ENCODE measurements around the gene KPNA5. TPM values are rescaled to one million over a fixed set of nuclear protein-coding genes. Genes with fewer than 3 reads are reported as not detected.
"Not testable (repeated sequence)": the region's sequence is repeated elsewhere in the genome, so short reads cannot be mapped to it uniquely, and the experiment has no call there.

The KPNA5 gene
- total RNA-seq, 1 donor from 2014 or later = 6.0 TPM

DNA sequence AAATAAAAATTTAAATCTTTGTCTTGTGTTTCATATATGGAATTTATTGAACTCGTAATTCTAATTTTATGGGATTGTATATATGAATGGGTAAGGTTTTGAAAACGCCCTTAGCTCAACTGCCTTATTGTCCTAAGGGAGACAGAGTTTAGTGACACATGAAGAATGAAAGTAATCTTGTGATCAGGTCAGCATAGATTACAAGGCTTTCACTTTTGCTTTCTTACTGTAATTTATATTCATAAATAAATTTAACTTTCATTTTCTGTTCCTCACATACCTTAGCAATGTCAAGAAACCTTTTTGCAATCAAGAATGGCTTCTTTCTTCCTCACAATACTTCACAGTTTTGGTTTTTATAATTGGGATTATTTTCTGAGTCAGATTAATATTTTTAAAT is 14.4 kb downstream of the KPNA5 start:
- no peak for DNase-seq (ENCODE audit: extremely low read depth, low read depth, low spot score)

DNA sequence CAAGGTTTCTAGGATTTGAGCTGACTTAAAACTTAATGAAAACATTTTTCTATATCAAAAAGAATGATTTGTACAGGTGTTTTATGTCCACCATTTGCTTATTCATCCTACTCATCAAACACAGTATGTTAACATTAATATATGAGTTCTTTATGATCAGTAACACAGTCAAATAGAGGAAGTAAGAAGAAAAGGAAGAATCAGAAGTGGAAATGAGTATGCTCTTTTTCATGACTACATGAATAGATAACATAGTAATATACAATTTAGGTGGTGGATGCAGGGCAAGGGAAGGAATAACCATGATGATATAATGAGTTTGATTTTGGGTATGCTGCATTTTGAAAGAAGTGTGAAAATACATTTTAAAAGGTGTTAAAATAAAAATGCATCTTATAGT is 16.5 kb downstream of the KPNA5 start:
- DNase-seq (ENCODE audit: extremely low read depth, low read depth, low spot score) = no peak

DNA sequence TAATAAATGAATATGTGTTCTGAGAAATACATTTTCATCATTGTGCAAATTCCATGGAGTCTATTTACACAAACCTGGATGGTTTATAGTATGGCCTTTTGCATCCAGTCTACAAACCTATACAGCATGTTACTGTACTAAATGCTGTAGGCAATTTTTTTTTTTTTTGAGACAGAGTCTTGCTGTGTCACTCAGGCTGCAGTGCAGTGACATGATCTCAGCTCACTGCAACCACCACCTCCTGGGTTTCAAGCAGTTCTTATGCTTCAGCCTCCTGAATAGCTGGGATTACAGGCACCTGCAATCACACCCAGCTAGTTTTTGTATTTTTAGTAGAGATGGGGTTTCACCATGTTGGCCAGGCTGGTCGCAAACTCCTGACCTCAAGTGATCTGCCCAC is 22.9 kb downstream of the KPNA5 start:
- DNase-seq (ENCODE audit: extremely low read depth, low read depth, low spot score) = not testable (repeated sequence)

DNA sequence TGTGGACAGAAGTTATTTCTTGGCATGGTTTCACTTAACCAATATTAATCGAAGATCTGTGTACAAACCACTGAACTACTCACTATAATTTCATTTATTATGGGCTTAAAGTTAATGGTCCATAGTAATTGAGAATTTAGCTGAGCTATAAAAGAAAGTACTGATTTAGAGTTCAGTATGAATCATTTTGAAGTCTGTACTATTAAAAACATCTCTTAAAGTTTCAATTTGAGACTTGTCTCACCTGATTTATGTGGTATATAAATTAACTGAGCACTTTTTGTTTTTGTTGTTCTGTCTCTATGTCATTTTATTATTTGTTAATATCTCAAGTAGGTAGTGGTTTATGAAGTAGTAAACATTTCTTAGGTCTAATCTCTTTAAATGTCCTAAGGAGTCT is 24.9 kb downstream of the KPNA5 start:
- no peak for DNase-seq (ENCODE audit: extremely low read depth, low read depth, low spot score)

DNA sequence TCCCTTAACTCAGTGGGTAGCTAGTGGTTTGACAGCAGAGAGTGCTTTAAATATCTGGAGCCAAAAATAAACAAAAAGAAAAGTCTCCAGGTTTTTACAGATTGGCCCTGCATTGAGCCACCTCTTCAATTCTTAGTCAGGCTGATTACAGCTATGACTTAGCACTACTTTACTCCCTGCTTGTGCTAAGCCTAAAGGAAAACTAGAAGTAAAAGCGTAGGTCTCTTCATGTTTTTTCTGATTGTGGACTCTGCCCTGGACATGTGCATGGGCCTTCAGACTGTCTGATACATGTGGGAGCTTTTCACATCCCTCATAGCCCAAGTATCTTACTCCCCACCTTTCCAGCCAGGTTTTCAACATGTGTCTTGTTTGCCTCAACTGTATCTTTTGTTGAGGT is 33.3 kb downstream of the KPNA5 start:
- DNase-seq (ENCODE audit: extremely low read depth, low read depth, low spot score) = no peak

DNA sequence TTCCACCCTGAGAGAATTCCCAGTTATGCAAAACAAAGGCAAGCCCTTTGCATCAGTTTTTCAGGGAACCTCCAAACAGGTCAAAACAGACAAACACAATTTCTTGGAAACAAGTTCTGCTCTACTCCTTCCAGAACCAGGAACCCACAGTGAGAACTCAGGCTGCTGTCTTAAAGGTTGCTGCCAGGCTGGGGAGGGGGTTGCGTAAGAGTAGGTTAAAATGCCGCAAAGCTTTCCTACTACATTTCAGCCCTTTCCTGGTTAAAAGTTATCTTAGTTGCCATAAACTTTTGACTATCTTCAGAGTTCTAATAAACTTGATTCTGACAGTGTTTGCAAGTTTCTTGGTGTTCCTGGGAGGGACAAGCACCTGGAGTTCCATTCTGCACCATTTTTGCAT is 33.8 kb downstream of the KPNA5 start:
- DNase-seq (ENCODE audit: extremely low read depth, low read depth, low spot score) = no peak

DNA sequence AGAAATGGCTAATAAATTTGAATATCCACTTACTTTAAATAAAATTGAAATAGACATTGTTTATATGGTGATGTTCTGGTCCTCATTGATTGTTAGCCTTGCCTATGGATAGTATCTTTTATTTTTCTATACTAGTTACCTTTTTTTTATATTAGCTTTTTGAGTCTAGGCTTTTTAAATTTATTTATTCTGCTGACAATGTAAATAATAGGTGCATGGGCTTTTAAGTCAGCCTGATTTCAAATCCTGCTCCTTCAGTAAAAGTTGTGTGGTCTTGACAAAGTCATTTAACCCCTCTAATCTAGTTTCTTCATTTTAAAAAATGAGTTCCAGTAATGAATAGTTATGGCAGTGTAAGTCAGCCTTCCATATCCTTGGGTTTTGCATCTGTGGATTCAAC is 45.9 kb downstream of the KPNA5 start:
- DNase-seq (ENCODE audit: extremely low read depth, low read depth, low spot score) = no peak

DNA sequence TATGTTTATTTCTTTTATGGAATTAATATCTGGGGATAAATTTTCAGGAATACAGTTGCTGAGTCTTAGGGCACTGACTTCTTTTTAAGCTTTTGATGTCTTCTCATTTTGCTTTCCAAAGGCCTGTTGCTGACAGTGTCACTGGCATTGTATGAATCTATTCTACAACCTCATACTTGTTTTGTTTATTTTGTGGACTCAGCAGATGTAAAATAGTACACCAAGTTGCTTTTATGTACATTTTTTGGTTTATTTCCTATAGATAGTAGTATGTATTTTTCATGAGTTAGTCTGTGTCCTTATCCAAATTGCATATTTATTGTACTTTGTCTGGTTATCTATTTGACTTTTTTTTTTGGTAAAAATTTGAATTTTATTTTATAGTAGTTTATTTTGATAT is 49.5 kb downstream of the KPNA5 start:
- DNase-seq (ENCODE audit: extremely low read depth, low read depth, low spot score) = no peak

DNA sequence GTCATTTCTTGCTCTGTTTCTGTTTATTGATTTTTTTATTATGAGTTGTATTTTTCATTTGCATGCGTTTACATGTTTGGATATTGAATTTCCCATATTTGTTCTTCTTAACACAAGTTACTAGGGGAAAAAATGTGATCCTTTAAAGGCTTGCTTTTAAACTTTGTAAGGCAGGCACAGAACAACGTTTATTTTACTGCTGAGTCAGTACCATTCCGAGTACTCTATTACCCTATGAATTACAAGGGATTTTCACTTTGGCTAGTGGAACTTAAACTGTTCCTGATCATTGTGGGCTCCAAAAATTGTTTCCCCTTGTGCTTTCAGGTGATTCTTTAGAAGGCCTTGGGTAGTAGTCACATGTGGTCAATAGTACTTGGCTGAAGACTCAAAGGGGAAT is 56.0 kb downstream of the KPNA5 start:
- no peak for DNase-seq (ENCODE audit: extremely low read depth, low read depth, low spot score)

DNA sequence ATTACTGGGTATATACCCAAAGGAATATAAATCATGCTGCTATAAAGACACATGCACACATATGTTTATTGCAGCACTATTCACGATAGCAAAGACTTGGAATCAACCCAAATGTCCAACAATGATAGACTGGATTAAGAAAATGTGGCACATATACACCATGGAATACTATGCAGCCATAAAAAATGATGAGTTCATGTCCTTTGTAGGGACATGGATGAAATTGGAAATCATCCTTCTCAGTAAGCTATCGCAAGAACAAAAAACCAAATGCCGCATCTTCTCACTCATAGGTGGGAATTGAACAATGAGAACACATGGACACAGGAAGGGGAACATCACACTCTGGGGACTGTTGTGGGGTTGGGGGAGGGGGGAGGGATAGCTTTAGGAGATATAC is 59.5 kb downstream of the KPNA5 start:
- not testable (repeated sequence) for DNase-seq (ENCODE audit: extremely low read depth, low read depth, low spot score)

DNA sequence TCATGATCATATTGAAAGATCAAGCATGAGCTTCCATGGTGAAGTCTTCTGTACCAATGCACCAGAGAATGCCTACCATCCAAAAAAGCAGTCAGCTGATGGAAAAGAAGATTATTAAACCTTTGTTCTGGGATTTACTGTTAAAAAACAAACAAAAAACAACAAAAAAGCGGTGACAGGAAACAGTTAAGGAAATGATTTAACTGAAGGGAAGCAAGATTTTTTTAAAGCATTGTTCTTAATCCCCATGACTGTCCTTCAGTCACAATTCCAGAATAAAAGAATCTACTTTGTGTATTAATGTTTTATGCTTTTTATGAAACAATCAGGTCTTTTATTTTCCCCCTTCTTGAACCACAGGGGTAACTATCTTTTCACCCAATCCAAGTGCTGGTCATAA is 60.6 kb downstream of the KPNA5 start:
- DNase-seq (ENCODE audit: extremely low read depth, low read depth, low spot score) = peak; percentile 25

DNA sequence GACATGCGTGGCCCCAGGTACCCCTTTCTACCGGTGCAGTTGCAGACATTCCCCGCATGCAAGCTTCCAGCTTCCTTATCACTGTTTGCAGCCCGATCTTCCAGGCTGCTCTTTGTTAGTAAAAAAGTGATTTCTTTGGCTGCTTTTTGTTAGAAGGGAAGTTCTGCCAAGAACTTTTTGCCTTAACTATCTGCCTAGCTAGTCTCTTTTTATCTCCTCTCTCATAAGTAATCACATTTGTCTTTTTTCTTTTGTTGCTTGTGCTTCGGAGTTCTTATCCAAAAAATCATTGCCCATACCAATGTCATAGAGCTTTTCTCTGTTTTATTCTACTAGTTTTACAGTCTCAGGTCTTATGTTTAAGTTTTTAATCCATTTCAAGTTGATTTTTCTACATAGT is 64.2 kb downstream of the KPNA5 start:
- no peak for DNase-seq (ENCODE audit: extremely low read depth, low read depth, low spot score)

DNA sequence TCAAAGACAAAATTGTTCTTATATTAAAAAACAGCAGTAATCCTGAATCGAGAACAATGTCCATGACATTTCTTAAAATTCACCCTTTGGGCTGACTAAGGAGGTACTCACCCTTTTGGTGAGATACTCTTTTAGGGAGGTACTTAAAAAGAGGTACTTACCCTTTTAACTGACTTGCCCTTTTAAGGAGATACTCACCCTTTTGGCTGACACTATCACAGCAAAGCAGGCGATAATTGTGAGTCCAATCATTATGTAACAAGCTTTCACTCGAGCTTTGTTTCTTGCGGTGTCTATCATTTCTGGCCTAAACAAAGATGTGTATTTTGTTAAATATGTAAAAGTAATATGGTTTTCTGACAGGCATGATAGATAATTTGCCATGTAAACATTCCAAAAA is 80.8 kb downstream of the KPNA5 start:
- no peak for DNase-seq (ENCODE audit: extremely low read depth, low read depth, low spot score)

DNA sequence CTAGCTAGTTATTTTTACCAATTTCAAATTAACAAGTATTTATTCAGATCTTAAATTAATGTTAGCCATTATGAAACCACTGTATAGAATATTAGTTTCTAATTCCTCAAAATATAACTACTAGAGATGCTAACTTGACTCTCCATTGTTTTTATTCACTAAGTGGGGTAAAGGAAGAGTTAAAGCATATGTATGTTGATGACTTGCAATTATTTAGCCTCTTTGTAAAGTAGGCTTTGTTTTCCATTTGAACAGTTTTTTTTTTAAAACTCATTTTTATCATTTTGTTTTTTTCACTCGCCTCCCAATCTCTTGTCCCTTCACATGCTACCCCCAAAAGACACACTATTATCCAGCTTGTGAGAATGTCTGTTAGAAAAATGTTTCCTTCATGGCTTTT is 81.2 kb downstream of the KPNA5 start:
- no peak for DNase-seq (ENCODE audit: extremely low read depth, low read depth, low spot score)

DNA sequence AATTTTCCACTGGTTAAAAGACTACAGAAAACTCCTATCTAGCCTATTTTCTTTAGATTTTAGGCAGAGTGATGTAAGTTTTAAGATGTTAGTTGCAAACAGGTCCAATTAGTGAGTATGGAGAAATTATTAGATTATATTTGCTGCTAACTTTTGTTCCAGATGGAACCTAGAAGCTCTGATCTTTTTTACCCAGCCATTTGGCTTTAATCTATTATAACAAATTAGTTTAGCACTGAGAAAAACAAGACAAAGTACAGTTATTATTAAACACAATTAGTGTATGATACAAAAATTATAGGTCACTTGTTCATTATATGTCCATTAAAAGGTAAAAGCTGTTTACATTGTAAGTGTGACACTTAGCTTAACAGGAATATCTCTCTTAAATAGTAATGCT is 82.0 kb downstream of the KPNA5 start:
- no peak for DNase-seq (ENCODE audit: extremely low read depth, low read depth, low spot score)

DNA sequence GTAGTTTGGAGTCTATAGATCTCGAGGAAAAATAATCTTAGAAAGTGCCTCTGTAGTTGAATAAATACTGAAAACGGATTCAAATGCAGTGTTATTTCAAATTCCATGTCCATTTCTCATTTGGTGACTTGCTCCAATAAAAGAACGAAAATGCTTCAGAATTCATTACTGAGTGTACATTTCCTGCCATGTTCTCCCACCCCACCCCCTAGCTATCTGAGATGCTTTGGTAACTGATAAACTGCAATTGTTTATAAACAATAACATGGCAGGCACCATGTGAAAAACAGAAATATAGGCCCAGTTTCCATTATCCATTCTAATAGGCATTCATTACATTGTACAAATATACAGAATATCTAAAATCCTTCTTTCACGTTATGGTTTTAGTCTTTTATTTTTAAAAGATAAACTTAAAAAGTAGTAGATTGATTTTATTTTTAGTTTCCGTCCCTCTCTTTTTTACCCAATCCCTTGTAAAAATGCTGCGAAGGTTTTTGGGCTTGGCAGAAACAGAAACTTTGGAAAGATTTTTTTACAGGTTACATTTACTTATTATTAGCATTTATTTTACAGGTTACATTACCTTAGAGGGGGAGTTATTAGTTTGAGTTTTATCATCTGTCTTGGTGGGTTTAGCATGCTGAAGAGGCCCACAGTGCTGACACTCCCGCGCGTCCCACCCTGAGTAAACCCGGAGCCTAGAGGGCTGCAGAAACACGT is 83.1 kb downstream of the KPNA5 start:
- DNase-seq (ENCODE audit: extremely low read depth, low read depth, low spot score) = no peak

DNA sequence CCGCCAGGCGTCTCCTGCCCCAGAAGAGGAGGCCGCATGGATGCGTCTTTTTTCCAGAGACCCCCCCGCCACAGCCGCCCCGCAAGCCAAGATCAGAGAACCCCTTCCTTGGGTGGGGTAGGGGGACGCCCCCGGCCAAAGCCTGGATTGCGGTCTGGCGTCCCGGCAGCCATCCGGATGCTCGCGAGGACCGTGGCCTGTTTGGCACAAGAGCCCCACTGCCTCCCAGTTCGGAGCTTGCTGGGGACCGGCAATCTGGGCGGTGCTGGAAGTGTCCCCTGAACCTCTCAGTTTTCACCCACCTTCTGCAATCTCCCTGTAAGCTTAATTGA is 83.6 kb downstream of the KPNA5 start:
- DNase-seq (ENCODE audit: extremely low read depth, low read depth, low spot score) = no peak

DNA sequence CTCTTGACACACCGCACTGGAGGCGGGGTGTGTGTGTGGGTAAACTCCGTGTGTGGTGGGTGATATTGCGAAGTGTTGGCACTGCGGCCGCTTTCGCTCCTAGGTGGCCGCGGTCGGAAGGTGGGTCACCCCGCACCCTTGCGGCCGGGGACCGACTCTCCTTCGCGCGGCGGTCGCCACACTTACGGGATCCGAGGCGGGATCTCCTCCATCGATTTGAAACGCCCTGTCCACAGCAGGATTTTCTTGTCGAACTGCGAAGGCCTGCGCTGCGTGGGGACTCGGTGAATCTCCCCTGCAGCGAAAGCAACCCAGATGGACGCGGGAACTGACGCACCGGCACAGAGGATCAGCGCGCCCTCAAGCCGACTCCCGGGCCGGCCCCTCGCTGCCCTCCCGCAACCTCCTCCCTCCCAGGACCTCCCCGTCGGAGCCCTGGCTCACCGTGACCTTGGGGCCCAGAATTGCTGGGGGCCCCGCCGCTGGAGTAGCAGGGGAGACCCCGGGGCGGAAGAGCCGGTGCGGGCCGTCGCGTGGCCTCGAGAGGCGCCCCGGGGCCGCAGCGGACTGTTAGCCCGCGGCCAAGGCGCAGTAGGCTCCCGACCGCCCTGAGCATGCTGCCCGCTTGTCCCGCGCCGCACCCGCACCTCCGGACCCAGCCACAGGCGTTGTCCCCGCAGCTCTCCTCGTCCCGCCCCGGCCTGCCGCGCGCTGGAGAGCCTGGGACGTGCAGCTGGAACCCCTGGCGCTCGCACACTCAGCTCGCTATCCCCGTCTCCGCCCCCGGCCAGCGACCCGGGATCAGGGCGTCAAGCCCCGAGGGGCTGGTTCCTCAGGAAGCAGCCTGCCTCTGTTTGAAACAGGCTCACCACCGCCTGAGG is 84.2 kb downstream of the KPNA5 start, which contains the start of gene FAM162B:
Gene FAM162B (minus strand): TSS at position 759 of the 881 bp plus-strand sequence. CDS start 143 bp downstream, at position 616.
- no peak for DNase-seq (ENCODE audit: extremely low read depth, low read depth, low spot score)

DNA sequence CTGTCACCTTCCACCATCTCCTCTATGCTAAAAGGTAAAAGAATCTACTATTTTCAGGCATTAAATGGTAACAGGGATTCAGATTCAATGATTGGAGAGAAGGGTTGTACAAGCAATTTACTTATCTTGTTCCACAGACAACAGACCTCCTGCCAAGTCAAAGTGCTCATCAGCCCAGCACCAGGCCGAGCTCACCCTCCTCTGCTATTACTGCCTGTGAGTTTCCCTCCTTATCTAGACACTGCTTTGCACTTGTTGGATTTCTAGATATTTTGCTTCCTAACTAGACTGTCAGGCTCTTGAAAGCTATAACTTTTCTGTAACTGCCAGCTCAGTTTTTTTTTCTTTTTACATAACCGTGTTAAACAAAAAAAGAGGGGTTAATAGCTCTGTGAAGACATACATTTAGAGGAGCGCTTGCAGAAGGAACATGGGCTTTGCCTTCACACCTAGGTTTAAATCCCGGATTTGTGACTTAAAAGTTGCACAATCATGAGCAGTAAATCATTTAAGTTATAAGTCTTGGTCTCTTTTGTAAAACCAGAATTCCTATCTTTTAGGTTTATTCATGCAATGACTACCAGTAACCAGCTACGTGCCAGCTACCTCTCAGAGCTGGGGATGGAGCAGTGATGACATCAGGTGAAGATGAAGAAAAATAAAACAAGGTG is 85.6 kb downstream of the KPNA5 start:
- DNase-seq (ENCODE audit: extremely low read depth, low read depth, low spot score) = no peak

DNA sequence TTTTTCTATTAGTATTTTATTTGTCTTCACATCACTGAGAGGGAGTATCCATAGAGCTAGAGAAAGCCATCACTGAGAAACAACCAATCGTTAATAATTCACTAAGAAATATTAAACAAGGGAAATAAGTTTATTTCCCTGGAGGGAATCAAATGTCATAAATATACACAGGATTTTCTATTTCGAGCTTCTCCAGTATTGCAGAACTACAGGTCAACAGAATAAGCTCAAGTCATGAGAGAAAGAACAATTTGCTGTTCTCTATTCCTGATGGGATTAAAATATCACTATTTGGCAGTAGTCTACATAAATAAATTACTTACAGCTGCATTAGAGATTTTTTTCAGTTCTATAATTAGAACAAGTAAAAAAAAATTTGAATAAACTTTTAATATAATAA is 86.7 kb downstream of the KPNA5 start:
- DNase-seq (ENCODE audit: extremely low read depth, low read depth, low spot score) = no peak

DNA sequence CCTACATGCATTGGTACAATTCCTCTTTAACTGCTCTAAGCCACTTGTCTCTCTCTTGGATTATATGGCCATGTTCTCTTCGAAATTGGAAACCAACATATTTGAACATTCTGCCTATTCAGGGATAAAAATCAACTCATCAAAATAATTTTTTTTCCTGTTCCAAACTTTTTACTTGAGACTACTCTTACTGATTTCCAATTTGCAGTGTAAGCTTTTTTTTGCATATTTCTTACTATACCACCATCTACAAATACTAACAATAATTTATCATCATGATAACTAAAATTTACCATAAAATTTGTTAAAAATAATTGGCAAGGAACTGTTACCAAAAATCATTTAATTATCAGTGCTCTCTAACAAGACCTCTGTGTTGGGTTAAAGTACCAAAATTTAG is 91.4 kb downstream of the KPNA5 start:
- no peak for DNase-seq (ENCODE audit: extremely low read depth, low read depth, low spot score)

DNA sequence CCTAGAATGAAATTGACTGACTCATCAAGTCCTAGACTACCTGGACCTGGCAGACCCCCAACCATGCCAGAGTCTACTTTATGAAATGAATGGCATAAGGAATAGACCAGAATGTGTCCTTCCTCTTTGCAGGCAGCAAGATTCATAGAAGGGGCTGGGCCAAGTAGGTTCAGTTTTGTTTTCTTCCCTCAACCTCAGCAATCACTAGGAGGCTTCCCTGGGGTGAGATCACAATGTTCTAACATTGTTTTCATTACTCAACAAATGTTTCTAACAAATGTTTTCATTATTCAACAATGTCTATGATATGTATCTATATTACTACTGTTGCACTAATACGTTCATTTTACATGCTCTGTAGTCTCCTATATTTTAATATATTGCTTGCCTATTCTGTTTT is 92.9 kb downstream of the KPNA5 start:
- DNase-seq (ENCODE audit: extremely low read depth, low read depth, low spot score) = no peak
